GM12801 (cell line): ENCODE data around the gene PTPRJ.

Source experiments
- CTCF ChIP-seq: IDR thresholded peaks from one replicate; pipeline ENCODE4 v1.5.1; 2011; ENCODE audit warnings: control low read depth; ENCODE audit not compliant: insufficient read length; ENCODE audit errors: extremely low read depth

PTPRJ gene

GRCh38 chr11:48122246-48122645 lies 141.9 kb downstream of the PTPRJ start:
- no peak for TF ChIP-seq CTCF

GRCh38 chr11:48122656-48123055 lies 142.3 kb downstream of the PTPRJ start:
- no peak for TF ChIP-seq CTCF

GRCh38 chr11:48123254-48123875 lies 143.0 kb downstream of the PTPRJ start:
- TF ChIP-seq CTCF: no peak

GRCh38 chr11:48123934-48124755 lies 143.8 kb downstream of the PTPRJ start:
- no peak for TF ChIP-seq CTCF

- TF ChIP-seq CTCF: no peak
Observed at GRCh38 chr11:48124880-48125279, 144.5 kb downstream of the PTPRJ start.

GRCh38 chr11:48125866-48126265 lies 145.5 kb downstream of the PTPRJ start:
- TF ChIP-seq CTCF: no peak

GRCh38 chr11:48127521-48128183 lies 147.3 kb downstream of the PTPRJ start:
- no peak for TF ChIP-seq CTCF
